PFSK-1 (cell line): Measurements from ENCODE around the gene SLC39A11.

Experiments
- POLR2AphosphoS5 ChIP-seq: IDR thresholded peaks from 2 replicates; pipeline ENCODE4 v1.6.1; 2012; ENCODE audit warnings: low read depth, mild to moderate bottlenecking, control low read depth, low read length, moderate library complexity
- TAF1 ChIP-seq: IDR thresholded peaks from 2 replicates; pipeline ENCODE4 v1.6.1; 2012; ENCODE audit warnings: low read length, control low read depth, borderline replicate concordance; ENCODE audit not compliant: insufficient read depth
- TF ChIP-seq, protein P1 (sequence below), 2 experiments: IDR thresholded peaks; 2 replicates each; pipeline versions ENCODE4 v1.6.1 to v1.8.0; 2011 to 2012; ENCODE audit warnings: low read depth in 2 of 2, low read length in 2 of 2, control low read depth in 1 of 2, inconsistent platforms in 1 of 2, mild to moderate bottlenecking in 1 of 2, moderate library complexity in 1 of 2; ENCODE audit not compliant: insufficient read depth in 1 of 2

- TF ChIP-seq TAF1 (no peak), POLR2AphosphoS5 (no peak)
- TF ChIP-seq, protein P1, sequence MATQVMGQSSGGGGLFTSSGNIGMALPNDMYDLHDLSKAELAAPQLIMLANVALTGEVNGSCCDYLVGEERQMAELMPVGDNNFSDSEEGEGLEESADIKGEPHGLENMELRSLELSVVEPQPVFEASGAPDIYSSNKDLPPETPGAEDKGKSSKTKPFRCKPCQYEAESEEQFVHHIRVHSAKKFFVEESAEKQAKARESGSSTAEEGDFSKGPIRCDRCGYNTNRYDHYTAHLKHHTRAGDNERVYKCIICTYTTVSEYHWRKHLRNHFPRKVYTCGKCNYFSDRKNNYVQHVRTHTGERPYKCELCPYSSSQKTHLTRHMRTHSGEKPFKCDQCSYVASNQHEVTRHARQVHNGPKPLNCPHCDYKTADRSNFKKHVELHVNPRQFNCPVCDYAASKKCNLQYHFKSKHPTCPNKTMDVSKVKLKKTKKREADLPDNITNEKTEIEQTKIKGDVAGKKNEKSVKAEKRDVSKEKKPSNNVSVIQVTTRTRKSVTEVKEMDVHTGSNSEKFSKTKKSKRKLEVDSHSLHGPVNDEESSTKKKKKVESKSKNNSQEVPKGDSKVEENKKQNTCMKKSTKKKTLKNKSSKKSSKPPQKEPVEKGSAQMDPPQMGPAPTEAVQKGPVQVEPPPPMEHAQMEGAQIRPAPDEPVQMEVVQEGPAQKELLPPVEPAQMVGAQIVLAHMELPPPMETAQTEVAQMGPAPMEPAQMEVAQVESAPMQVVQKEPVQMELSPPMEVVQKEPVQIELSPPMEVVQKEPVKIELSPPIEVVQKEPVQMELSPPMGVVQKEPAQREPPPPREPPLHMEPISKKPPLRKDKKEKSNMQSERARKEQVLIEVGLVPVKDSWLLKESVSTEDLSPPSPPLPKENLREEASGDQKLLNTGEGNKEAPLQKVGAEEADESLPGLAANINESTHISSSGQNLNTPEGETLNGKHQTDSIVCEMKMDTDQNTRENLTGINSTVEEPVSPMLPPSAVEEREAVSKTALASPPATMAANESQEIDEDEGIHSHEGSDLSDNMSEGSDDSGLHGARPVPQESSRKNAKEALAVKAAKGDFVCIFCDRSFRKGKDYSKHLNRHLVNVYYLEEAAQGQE (IDR thresholded peaks at IDR 0.05; ENCODE audit: insufficient read depth in 1 of 2, low read depth in 2 of 2, low read length in 2 of 2): no peak
Observed at GRCh38 chr17:73123606-73124320, 31.3 kb upstream of the SLC39A11 start.
